CD4-positive, alpha-beta T cell treated with Interleukin-6 for 4 hours (primary cell): ENCODE measurements around the gene ZBTB20.
A peak's percentile ranks its signal among the peaks of the same experiment; 100 is the strongest.
"Not testable (repeated sequence)": the region's sequence is repeated elsewhere in the genome, so short reads cannot be mapped to it uniquely, and the experiment has no call there.

Source experiments
- DNase-seq: peaks from one replicate; pipeline ENCODE4 v3.0.0-alpha.2; 2020; ENCODE audit warnings: mixed read lengths

ZBTB20 gene

GRCh38 chr3:115147329-115148141, 447 bp upstream of the ZBTB20 start:
- DNase-seq = peak; percentile 98

DNA sequence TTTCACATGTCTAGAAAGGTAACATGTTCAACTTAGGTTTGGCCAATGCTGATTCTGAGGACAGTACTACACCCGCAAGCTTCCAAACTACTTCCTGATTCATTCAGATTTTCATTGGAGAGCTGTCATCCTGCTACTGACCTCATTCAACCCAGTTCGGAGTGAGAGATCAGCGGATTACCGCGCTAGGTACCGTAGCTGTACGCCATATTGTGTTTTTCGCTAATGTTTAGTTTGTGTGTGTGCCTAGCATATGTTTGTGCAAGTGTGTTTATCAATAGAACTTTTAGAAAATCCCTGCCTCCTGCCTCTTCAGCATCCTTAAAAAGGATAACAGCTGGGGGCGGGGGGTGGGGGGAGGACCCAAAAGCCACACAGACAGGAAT, 1.1 kb downstream of the ZBTB20 start:
- peak; percentile 55 for DNase-seq

DNA sequence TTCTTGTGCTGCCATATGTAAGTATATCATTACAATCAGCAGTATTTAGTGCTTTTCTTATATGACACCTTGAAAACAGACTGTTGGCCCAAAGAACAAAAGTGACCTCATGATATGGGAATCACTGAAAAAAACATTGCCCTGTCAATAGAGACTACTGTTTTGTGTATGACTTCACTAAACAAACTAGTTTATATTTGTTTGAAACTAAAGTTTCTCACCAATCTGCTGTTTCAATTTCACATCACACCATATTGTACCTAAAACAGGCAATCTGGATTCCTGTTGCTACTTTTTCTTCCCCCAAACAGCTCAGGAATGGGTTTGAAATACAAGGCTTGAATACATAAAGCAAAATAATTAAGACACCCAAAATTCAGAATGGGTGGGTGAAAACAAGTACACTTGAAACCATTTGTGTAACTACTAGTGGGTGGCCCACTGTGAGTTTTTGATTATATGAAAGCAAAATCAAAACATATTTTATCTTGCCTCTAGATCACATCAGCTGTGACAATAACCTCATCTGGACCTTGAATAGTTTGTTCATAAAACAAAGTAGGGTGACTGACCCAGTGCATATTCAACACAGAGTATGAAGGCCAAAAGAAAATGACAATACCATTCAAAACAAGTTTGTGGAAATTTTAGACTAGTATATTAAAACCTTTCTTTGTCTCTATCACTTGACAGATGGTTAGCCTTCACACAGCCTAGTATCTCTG, 5.9 kb downstream of the ZBTB20 start:
- DNase-seq = no peak

DNA sequence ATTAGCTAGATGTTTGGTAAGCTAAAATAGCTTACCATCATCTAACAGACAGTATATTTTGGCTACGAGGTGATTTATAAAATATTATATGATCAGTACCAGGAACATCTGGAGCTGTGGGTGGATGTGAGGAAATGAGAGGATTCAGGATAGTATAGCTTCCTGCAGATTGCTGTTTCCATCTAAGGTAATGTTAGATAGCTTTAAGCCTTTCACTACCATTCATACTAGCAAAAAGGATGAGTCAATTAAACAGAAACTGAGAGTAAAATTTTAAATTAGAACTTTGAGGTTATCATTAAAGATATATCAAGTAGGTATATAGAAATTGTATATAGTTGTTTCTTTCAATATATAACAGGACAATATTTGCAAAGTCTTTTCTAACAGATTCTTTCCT, 8.0 kb downstream of the ZBTB20 start:
- no peak for DNase-seq

GRCh38 chr3:115134648-115135347, 12.3 kb downstream of the ZBTB20 start:
- DNase-seq = no peak

DNA sequence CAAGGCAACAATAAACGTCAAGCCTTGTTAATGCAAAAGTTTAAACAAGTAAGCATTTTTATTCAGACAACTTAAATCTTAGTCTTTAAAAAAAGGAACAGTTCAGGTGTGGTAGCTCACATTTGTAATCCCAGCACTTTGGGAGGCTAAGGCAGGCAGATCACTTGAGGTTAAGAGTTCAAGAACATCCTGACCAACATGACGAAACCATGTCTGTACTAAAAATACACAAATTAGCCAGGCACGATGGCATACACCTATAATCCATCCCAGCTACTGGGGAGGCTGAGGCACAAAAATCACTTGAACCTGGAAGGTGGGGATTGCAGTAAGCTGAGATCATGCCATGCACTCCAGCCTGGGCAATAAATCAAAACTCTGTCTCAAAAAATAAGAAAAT, 19.9 kb downstream of the ZBTB20 start:
- DNase-seq = no peak

GRCh38 chr3:115120597-115120996, 26.5 kb downstream of the ZBTB20 start:
- DNase-seq = no peak

DNA sequence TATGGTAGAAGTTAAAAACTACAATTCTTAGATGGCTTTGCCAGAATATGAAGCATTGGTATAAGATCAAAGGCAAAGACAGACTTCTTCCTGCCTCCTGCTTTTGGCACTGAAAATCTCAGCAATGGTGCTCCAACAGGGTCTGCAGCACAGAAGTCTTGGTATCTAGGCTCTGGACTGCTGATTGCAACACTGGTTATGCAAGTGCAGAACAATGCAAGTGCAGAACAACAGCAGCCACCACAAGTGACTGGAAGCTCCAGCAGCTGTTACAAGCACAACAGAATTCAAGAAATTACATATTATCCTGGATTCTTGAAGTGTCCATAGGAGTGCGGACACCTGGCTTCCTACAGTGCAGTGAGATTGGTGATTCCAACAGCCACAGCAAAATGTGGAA, 33.7 kb downstream of the ZBTB20 start:
- no peak for DNase-seq

DNA sequence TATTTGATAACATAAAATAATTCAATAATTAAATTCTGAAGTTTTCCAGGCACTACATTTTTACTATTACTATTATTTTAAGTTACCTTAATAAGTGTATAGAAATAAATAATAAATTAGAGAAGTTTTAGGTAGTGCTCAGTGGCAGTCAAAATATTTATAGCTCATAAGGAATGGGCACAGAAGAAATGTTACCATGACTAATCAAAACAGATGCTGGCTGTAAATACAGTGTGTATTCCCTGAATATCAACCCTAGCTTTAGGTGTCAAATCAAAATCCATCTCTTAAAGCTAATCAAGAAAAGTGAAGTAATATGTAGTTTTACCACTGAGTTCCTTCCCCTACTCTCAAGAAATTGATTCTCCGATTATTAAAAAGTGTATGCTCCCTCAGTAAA, 35.5 kb downstream of the ZBTB20 start:
- DNase-seq = no peak

- DNase-seq = no peak
These were observed 36.3 kb downstream of the ZBTB20 start for GRCh38 chr3:115110830-115111229.

DNA sequence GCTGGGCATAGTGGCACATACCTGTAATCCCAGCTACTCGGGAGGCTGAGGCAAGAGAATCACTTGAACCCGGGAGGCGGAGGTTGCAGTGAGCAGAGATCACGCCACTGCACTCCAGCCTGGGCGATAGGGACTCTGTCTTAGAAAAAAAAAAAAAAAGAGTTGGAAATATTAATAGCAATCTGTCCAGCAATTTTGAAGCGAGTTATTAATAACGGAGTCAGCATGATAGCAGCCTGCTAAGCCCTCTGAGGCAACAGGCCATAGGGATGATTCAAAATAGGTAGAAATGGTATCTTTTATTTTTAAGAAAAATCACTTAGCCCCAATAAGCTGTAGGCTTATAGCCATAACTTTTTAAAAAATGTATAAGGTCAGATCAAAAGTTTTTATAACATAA, 37.0 kb downstream of the ZBTB20 start:
- DNase-seq = not testable (repeated sequence)

DNA sequence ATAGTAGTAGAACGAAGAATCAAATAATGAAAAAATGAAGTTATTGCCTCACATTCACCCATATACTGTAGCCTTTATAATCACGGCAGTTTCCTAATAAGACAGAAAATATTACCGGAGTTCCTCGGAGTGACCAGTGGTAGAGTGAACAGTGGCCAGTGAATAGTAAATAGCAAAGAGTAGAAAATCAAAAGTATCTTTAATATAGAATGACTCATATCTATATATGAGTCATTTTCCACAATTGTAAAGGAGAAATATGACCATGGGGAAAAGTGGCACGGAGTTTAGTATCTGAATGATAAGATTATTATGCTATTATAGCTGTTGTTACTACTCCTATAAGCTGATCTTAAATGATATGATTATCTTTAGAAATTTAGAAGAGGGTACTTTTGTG, 38.5 kb downstream of the ZBTB20 start:
- no peak for DNase-seq

DNA sequence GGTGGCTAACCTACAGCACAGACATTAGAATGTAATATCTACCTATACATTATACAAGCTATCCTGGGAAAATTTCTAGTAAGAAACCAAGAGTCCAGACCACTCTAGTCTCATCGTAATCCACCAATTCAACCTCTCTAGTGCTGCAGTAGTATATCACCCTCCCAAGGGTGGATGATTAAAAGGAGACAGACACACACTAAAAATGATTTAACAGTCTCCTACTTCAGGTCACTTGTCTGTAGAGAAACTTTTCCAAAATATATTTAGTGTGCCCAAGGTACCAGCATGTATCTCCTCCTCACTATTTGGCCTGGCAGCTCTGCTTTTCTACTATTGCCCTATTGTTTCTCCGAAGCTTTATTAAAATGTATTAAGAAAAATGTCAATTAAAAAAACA, 45.0 kb downstream of the ZBTB20 start:
- DNase-seq = no peak

DNA sequence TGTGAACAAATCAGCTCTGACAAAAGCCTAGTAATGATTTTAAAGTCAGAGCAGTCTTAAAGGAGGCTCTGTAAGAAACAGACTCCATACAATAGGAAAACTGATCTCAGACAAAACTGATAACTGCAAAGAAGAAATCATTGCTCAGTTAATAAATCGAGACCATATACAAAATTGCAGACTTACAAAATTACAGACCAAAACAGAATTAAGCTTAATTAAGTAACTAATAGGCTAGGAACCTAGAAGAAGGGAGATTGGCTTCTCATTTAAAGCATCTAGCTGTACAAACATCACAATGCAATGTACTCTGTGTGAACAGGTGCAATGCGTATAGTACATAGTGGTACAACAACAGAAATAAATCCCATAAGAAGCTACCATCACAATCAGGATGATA, 46.3 kb downstream of the ZBTB20 start:
- DNase-seq = no peak

DNA sequence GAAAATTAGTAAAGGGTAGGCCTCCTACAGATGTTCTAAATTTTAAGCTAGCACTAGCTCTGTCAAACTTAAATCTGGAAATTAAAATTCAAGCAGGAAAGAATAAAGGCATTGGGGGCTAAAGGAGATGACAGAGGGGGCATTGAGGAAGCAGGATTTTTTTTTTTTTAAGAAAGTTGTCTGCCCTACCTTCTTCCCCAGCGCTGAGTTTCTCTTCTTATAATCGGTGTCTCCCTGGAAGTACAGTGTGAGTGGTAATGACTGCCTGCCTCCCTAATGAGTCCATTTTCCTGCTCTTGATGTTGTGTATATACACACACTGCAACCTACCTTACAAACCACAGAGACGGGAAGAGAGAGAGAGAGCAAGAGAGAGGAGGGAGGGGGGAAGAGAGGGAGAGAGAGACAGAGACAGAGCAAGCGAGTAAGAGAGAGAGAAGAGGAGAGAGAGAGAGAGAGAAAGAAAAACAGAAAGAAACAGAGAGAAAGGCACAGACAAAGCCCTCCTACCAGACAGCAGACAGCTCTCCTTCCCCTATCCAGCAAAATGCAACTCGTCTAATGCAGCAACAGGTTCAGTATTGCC, 47.0 kb downstream of the ZBTB20 start:
- DNase-seq = peak; percentile 47

DNA sequence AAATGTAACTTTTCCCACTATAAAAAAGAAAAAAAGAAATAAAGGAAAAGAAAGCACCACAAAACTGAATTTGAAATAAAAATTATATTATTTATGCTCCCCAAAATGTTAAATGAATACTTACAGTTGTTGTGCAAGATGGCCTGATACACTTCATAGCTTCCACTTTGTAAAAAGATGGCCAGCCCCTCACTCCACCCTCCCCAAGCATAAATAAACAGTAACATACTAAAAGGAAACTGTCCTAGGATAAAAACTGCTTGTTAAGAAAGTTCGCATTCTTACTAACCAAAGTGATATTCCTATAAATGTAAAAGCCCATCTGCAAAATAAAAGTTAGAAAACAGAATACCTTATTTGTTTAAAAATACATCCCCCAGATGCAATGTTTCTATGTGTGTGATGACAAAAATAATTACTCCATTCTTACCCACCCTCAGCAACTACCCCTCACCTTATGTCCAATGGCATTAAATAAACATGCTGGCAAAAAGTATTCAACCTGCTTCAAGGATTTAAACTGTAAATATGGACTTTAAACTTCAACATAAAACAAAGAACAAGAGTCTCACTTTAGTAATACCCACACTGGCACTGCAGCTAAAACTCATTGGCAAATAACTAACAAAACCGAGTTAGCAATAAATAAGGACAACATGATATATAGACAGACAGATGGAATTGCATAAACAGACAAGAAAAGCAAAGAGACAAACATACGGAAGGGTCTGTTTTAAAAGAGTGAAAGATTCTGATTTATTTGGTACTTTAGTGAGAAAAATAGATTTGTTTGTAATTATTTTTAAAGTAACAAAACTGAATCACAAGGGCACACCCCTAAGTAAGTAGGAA, 47.7 kb downstream of the ZBTB20 start:
- no peak for DNase-seq

GRCh38 chr3:115098354-115099073, 48.6 kb downstream of the ZBTB20 start:
- DNase-seq = no peak

DNA sequence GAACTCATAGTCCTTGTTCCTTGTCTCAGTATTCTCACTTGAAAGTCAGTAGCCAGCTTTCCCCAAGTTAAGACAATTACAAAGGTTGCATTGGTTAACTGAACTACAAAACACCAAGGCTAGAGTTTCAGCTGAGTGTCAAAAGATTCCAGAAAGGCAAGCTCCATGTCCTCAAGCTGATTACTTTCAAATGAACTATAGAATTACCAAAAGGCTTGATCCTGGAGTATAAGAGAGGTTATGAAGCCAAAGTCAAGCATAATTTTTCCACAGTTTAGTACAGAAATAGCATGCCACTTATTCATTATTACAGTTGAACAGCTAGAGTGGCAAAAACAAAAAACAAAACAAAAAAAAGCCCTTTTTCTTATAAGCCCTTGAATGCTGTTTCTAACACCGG, 51.9 kb downstream of the ZBTB20 start:
- no peak for DNase-seq

GRCh38 chr3:115092220-115092791, 54.8 kb downstream of the ZBTB20 start:
- peak; percentile 70 for DNase-seq

- DNase-seq = no peak
These were observed 56.4 kb downstream of the ZBTB20 start for GRCh38 chr3:115090712-115091111.

- DNase-seq = no peak
These were observed 57.6 kb downstream of the ZBTB20 start for GRCh38 chr3:115089481-115089880.
